ENCODE data around the gene SLCO1A2.
"Not testable (repeated sequence)": the region's sequence is repeated elsewhere in the genome, so short reads cannot be mapped to it uniquely, and the experiment has no call there.

SLCO1A2 gene, protein sequence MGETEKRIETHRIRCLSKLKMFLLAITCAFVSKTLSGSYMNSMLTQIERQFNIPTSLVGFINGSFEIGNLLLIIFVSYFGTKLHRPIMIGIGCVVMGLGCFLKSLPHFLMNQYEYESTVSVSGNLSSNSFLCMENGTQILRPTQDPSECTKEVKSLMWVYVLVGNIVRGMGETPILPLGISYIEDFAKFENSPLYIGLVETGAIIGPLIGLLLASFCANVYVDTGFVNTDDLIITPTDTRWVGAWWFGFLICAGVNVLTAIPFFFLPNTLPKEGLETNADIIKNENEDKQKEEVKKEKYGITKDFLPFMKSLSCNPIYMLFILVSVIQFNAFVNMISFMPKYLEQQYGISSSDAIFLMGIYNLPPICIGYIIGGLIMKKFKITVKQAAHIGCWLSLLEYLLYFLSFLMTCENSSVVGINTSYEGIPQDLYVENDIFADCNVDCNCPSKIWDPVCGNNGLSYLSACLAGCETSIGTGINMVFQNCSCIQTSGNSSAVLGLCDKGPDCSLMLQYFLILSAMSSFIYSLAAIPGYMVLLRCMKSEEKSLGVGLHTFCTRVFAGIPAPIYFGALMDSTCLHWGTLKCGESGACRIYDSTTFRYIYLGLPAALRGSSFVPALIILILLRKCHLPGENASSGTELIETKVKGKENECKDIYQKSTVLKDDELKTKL

DNA sequence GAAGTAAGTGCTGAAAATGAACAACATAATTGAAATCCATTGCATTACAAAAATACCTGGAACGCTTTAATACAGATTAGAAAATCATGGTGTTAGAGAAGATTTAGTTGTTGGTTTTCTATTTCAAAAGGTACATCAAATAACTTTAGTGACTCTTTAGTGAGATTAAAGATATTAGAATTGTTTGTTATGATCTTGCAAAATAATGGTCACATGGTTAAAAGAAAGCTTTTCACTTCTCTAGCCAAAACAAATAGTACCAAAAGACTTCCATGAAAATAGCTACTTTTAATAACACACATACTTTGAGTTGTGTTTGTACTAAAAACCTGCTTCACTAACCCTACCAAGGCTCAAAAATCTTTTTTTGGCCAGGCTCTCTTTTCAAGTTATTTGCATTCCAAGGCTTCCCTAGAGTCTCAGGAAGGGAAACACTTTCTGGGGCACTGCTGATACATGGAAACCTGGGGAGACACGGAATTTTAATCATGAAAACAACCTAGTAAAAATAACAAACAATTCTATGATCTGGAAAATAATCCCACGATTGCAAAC, at the start of gene SLCO1A2:
SLCO1A2 (minus strand) TSS at position 147 of the 555 bp plus-strand sequence. CDS start 270 bp downstream, outside the sequence.
- no peak for DNase-seq

DNA sequence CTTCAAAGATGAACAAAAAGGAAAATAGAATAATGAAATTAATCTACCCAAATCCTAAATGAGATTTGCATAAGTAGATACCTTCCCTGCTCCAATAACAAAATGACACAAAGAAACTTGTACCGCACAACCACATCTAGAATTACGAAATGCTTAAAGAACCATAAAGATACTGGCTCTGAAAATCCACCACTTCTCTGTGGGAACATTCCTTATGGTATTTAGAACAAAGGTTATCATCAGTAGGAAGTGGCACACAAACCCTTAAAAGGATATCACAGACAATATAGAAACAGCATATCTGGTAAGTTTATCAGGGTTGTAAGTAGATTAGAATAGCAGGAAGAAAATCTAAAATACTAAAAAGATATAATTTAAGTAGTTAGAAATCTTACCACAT, 49.5 kb upstream of the SLCO1A2 start:
- no peak for DNase-seq

DNA sequence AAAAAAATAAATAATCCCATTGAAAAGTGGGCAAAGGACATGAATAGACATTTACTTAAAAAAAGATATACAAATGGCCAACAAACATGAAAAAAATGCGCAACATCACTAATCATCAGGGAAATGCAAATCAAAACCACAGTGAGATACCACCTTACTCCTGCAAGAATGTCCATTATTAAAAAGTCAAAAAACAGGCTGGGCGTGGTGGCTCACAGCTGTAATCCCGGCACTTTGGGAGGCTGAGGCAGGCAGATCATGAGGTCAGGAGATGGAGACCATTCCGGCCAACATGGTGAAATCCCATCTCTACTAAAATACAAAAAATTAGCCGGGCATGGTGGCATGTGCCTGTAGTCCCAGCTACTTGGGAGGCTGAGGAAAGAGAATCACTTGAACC, 46.6 kb upstream of the SLCO1A2 start:
- DNase-seq: not testable (repeated sequence)

DNA sequence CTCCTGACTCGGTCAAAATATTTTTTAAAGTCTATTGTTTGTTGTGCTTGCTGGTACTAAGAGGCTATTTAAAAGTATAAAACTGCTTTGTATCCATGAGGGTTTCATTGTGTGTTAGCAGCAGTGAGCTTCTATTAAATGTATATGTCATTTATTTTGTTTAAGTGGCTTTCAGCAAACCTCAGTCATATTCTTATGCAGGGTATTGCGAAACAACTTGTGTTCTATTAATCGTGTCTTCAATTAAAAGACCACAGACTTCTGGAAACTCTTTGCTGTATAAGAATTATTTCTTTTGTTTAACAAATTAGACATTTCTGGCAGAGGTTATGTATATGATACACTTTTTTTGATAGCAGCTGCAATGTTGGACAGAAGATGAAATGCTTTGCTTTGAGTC, 44.5 kb upstream of the SLCO1A2 start:
- no peak for DNase-seq

DNA sequence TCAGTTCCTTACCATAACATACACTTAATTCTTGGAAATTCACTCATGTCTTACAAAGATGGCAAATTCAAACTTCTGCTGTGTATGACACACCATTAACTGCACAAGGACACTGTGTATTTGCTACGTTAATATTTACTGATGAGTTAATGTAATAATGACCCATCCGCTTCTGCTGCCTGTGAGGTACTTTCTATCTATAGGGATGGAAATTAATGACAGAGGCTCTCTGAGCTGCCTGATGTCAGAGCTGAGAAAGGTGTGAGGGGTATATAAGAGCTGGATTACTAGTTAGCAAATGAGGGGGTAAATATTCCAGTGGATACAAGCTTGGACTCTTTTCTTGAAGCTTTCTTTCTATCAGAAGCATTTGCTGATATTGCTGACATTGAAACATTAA, 37.9 kb upstream of the SLCO1A2 start, which contains the start of gene IAPP:
IAPP (plus strand) TSS at position 301 of the 400 bp plus-strand sequence. CDS start 450 bp downstream, outside the sequence.
- DNase-seq: no peak

DNA sequence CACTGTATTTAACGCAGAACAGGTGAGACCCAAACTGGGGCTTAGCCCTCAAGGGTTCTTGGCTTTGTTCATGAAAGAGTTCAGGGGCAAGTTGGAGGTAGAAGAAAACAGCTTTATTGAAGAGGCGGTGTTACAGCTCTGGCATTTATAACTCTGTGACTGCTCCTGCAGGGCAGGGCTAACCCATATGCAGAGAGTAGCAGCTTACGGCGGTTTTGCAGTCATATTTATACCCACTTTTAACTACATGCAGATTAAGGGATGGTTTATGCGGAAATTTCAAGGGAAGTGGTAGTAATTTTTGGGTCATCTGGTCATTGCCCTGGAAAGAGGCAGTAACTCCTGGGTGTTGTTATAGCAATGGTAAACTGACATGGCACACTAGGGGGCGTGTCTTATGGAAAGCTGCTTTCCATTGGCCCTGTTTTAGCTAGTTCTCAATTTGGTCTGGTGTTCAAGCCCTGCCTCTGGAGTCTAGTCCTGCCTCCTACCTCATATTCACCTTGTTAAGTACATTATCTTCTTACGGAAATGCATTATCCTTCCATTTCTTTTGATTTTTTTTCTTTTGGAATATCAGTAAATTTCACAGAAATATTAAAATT, 36.2 kb upstream of the SLCO1A2 start:
- no peak for DNase-seq

DNA sequence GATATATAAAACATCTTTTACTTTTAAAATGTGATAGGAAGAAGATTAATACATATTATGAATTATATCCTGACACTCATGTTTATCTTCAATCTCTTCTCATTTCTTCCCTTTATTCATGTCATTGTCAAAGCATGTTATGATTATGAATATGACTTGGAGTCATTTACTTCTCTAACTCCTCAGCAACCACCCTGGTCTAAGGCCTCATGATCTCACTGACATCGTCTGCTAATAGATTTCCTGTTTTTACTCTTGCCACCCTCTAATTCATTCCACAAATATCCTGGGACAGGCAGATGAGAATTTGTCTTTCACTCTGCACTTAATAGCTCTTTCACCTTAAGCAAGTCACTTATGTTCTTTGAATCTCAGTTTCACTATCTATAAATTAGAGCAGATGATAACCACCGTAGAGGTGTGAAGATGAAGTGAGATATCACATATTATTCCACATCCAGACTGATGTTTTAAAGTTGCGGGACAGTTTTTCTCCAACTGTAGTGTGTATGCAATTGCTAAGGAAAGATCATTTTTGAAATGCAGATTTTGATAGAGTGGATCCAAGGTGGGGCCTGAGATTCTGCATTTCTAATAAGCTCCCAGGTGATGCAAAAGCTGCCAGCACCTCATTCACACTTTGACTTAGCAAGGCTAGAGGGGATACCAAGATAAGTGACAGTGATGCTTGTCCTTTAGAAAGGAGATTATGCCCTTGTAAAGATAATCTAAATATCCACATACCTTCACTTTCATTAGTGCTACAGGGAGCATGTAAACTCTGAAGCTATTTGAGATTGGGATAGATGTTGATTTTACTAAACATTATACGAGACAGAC, 34.6 kb upstream of the SLCO1A2 start:
- DNase-seq: no peak

DNA sequence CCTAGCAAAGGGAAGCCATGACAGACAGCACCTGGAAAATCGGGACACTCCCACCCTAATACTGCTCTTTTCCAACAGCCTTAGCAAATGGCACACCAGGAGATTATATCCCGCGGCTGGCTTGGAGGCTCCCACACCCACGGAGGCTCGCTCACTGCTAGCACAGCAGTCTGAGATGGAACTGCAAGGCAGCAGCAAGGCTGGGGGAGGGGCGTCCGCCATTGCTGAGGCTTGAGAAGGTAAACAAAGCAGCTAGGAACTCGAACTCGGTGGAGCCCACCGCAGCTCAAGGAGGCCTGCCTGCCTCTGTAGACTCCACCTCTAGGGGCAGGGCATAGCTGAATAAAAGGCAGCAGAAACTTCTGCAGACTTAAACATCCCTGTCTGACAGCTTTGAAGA, 25.9 kb upstream of the SLCO1A2 start:
- not testable (repeated sequence) for DNase-seq

DNA sequence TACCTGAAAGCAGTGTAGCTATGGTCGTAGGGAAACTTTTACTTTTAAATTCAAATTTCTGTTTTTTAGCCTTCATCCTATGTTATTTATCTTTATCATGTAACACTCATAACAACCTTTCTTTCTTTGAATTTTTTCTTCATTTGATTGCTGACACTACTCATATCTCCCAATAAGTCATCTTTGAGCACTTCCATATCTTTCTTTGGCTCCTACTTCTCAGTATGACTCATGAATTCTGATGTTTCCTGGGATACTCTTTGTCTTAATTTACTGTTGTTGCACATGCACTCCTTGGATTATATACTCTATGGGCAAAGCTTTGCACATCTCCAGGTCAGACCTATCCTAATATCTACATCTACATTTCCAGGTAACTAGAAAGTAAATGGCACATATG, 19.9 kb upstream of the SLCO1A2 start:
- DNase-seq: no peak

DNA sequence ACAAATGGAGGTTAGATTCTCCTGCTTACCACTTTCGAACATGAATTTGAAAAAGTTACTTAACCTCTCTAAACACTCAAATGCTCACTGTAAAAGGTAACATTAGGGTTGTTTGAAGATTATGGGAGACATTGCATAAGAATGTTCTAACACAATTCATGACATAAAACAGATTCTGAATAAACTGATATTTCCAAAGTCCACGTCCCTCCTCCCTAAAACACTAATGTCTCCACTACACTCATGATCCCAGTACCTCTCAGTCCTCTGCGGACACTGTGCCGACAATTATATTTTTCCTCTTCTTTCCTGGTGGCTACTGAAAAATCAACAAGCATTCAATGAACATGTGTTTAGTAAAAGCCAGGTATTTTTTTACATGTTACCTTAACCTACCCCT, 19.2 kb upstream of the SLCO1A2 start:
- no peak for DNase-seq

DNA sequence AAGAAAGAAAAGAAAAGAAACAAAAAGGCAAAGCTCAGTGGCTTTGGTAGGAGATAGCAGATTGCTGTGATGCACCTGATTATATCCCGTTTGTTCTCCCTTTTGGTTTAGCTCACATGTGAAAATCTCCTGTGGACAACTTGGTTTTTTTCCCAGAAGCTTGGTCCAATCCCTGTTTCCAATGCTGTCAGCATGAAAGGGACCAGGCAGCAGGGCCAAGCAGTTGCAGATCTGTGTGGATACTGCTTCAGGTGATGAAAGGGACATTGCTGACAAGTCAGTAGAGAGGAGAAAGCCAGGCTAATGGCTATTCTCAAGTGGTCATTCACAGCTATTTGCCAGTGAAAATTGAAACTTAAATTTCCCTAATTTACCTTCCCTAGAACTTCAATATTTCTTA, 18.8 kb upstream of the SLCO1A2 start:
- DNase-seq: no peak

DNA sequence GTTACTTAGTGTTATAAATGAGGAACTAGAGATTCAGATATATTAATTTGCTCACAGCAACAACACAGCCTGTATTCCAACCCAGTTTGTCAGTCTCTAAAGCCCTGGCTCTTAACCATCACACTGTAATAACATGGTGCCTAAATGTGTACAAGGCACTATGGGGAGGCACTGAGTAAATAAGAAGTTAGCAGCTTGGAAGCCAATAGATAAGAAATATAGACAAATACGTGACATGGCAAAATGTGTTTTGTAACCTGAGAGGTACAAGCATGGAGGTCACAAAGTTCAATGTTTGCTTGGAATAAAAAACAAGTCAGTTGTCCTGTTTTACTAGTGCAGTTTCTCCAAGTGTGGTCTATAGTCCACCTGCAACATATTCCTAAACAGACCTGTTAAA, 16.3 kb upstream of the SLCO1A2 start:
- no peak for DNase-seq

DNA sequence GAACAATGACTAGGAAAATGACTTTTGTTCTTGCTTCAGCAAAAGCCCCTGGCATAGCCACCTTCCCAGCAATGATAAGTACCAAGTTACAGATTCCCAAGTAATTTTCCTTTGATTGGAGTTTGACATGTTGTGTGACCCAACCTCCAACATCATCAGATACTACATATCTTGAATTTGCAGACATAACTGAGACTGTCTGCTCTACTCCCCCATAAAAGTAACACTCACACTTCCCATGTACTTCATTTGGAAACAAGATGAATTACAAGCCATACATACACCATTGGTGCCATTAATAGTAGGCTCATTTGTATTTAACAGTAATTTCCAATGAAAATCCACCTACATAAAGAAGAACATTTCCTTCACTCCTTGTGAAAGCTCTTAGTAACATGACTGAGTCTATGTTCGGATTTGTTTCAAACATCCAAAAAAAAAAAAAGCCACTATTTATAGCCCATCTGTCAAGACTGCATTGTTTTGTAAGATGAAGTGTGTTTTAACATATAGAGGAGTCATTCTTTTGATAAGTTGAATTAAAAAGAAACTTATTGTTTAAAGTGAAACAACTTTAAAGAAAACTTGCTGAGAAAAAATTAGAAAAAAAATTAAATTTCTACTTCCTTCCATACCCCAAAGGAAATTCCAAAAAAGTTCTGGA, 12.0 kb upstream of the SLCO1A2 start:
- no peak for DNase-seq

DNA sequence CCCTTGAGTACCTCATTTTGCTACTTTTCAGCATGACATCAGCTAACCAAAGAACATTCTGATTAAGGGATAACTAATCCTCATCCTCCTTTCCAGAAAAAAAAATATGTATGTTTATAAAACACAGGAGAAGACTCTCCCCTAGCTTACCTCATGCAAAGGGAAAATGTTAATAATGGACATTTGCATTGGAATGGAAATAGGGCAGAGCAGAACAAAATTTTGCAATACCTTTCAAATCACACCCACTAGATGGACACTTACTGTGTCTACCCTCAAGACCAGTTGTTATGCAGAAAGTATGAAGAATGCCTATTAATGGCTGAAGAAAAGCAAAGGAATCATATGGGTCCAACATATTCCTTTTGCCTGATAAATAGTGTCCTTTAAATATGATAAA, 8.9 kb upstream of the SLCO1A2 start:
- DNase-seq: no peak

DNA sequence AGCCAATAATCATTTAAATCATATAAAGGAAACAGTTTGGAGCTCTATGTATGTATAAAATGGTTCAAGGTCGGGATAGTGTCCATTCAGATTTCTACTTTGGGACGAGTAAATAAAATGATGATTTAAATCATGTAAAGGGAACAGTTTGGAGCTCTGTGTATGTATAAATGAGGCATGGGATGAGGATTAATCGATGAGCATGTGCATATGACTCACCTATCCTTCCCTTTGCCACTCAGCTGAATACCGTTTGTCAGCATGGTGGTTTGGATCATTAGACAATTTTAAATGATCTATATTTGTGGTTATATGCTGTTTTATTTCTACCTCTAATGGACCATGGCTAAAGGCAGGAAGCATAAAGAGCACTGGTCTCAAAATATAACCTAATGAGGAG, 7.1 kb upstream of the SLCO1A2 start:
- no peak for DNase-seq

DNA sequence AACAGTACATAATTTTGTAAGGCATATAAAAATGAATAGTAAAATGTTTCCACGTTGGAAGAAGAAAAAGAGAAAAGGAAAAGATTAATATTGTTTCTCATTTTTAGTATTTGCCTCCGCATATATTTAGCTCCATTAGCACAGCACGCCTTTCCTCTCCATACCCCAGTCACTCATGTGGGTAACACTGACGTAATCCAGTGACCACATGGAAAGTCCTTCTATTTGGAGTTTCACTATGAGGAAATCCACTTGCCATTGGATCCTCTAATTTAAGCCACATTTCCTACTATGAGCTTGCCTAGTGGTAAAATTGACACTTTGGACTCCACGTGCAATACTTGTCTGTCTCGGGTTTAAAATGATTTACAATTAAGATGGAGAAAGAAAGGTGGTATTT, 5.7 kb upstream of the SLCO1A2 start:
- no peak for DNase-seq

DNA sequence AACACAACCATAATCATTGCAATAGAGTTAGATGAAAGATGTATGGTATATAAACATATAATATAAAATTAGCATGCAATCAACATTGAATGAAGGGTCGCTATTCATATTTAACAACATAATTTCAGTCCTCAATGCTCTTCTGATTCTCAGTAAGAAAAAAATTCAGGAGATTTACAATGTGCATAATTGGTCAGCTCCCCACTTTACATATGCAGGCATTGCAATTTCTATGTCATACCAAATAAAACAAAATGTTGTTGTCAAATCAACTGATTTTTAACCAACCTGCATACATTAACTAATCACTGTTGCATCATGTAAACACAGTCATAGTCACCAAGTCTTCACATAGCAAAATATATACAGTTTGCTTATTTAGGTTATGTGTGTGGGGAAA, 5.2 kb upstream of the SLCO1A2 start:
- no peak for DNase-seq

DNA sequence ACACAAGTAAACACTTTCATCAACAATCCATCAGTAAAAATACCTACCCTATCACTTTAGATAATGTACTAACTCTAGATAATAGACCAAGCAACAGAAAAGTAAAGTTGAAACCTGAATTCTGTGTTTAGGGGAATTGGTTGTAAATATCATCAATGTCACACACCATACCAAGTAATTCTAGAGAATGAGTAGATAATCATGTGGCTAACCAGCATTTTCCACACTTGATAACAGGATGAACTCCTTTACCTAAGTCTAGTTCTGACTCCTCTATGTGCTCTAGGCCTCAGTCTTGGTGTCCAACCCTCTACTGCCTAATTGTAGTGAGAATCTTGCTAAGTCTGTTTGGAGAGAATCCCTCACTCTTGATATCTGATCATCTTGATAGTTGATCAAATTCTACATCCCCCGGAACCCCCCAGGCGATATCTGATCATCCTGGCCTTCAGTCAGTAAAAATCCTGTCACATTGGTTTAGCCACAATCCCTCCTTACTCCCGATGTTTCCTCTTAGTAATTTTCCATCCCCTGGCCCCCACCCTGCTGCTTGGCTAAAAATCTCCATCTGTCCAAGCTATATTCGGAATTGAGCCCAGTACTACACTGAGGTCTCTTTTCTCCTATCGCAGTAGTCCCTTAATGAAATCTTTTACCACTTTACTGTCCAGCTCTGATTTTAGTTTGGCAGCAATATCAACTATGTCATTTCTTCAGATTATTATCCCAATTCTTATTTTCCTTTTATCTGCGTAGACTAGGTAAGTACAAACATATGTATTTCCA, 3.4 kb upstream of the SLCO1A2 start:
- no peak for DNase-seq

DNA sequence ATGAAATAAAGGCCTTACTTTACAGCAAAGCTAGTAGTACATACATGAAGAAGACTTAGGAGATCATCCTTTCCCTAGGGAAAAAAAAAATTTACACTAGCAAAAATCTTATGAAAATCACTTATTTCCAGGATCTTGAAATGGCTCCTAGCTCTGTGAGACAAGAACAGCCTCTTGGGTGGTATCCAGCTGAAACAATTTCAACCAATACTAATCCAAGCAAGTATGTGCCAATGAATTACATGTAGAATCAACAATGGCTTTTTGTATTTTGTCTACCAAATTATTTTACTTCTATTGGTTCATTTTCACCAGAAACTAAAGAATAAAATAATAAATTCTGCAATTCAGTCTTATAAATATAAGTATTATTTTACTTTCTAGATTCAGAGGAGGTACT, 2.7 kb upstream of the SLCO1A2 start:
- DNase-seq: no peak

DNA sequence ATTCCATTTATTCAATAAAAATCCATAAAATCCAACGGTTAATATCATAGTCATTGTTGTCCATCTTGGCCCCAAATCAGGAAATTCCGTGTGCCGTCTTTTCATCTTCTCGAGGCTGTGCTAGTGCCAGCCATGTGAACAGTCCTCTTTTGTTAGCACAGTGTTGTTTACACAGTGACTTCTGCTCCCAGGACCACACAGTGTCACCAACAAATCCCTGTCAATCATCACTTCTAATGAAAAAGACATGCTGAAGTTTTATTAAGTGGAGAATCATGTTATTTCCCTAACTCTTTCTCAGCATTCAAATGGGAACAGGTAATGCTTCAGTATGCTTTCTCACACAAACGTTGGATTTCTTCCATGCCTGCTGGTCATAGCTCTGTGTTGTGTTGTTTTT, 1.9 kb upstream of the SLCO1A2 start:
- no peak for DNase-seq

DNA sequence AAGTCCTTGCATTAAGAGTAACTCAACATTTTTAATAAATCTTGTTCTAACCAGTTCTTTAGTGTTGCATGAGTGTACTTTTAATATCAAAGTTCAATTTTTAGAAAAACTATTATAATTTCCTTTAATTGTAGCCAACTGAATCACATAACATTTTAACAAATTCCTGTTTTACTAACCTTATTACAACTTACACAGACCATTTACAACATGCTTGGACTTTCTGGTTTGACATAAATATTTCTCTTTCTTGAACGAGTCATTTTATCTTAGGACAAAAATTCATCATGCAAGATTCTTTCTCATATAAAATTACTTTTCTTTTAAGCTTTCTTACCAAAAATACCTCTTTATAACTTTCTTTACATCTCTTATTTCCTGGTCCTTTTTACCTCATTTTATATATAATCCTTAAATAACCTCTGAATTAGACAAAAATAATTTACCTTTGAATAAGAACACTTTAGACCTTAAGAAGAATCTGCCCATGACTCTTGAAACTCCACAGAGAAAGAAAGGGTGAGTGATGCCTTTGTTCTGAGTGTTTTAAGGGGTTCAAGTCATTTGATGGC, 3.9 kb downstream of the SLCO1A2 start:
- DNase-seq: no peak

All from CD4-positive, alpha-beta T cell treated with Interleukin-17A for 1 hour (primary cell).